Panc1 (cell line): Measurements from ENCODE around the gene TRPC6.

ENCODE experiments used
- CTCF ChIP-seq: fragments of 450-650 bp; IDR thresholded peaks from 2 replicates; pipeline ENCODE4 v1.5.1; 2017; ENCODE audit warnings: mild to moderate bottlenecking
- POLR2AphosphoS5 ChIP-seq: IDR thresholded peaks from 2 replicates; pipeline ENCODE4 v1.6.1; 2012; ENCODE audit warnings: mild to moderate bottlenecking, low read depth, low read length, moderate library complexity
- REST ChIP-seq, 2 experiments: IDR thresholded peaks; 2 replicates each; pipeline ENCODE4 v1.6.1; 2011 to 2012; ENCODE audit warnings: low read depth in 2 of 2, control low read depth in 1 of 2, low read length in 1 of 2, mild to moderate bottlenecking in 1 of 2, moderate library complexity in 1 of 2; ENCODE audit not compliant: insufficient read depth in 1 of 2
- SIN3A ChIP-seq: IDR thresholded peaks from 2 replicates; pipeline ENCODE4 v1.6.1; 2012; ENCODE audit warnings: low read depth, mild to moderate bottlenecking, low read length, moderate library complexity, borderline replicate concordance; ENCODE audit not compliant: insufficient read depth
- TCF7L2 ChIP-seq: IDR thresholded peaks from 2 replicates; pipeline ENCODE4 v1.6.1; 2011; ENCODE audit warnings: mild to moderate bottlenecking, low read depth, low read length, inconsistent platforms

- TF ChIP-seq SIN3A (no peak), POLR2AphosphoS5 (no peak), CTCF (no peak), REST (IDR thresholded peaks at IDR 0.05; ENCODE audit: insufficient read depth in 1 of 2, low read depth in 2 of 2, low read length in 1 of 2) (no peak), TCF7L2 (no peak)
These were observed 112.8 kb downstream of the TRPC6 start for GRCh38 chr11:101470881-101471520.
